ENCODE data around the gene GID8.

GRCh38 chr20:62894261-62894660 lies 43.7 kb upstream of the GID8 start:
- no peak for TF ChIP-seq EZH2phosphoT487 (IDR thresholded peaks at IDR 0.05)
- no peak for TF ChIP-seq CTCF (IDR thresholded peaks at IDR 0.05)

All from neural progenitor cell (in vitro differentiated cells).